KMS-11 (cell line): Measurements from ENCODE around the gene TTBK2.

Experiments
- H2AFZ ChIP-seq: fragments of 200-600 bp; sonication (generic); 2 replicates; pipeline ENCODE4 v1.6.1; 2016; ENCODE audit warnings: antibody characterized with exemption, mixed run types, low read depth
- H3K27ac ChIP-seq: fragments of 200-600 bp; sonication (generic); 2 replicates; pipeline ENCODE4 v1.6.1; 2016; ENCODE audit warnings: mild to moderate bottlenecking, mixed run types
- H3K27me3 ChIP-seq: fragments of 200-600 bp; sonication (generic); 2 replicates; pipeline ENCODE4 v1.6.1; 2017; ENCODE audit warnings: mild to moderate bottlenecking, low read depth, mixed run types, moderate library complexity; ENCODE audit not compliant: insufficient read depth
- H3K36me3 ChIP-seq: fragments of 200-600 bp; sonication (generic); 2 replicates; pipeline ENCODE4 v1.6.1; 2017; ENCODE audit warnings: mild to moderate bottlenecking, mixed run types; ENCODE audit not compliant: insufficient read depth
- H3K4me1 ChIP-seq: fragments of 200-600 bp; sonication (generic); 2 replicates; pipeline ENCODE4 v1.6.1; 2016; ENCODE audit warnings: mild to moderate bottlenecking, low read depth, mixed run types; ENCODE audit not compliant: poor library complexity, severe bottlenecking
- H3K4me2 ChIP-seq: fragments of 200-600 bp; sonication (generic); 2 replicates; pipeline ENCODE4 v1.7.0; 2016; ENCODE audit warnings: mild to moderate bottlenecking, mixed run types
- H3K4me3 ChIP-seq: fragments of 200-600 bp; sonication (generic); IDR thresholded peaks from 2 replicates; pipeline ENCODE4 v1.6.1; 2017; ENCODE audit warnings: low read depth, low read length, mixed read lengths; ENCODE audit not compliant: insufficient read depth
- H3K79me2 ChIP-seq: fragments of 200-600 bp; sonication (generic); 2 replicates; pipeline ENCODE4 v1.6.1; 2016; ENCODE audit warnings: low read depth, mixed run types; ENCODE audit not compliant: insufficient read depth
- H3K9ac ChIP-seq: fragments of 200-600 bp; sonication (generic); 2 replicates; pipeline ENCODE4 v1.6.1; 2016; ENCODE audit warnings: mild to moderate bottlenecking, mixed run types
- H4K20me1 ChIP-seq: fragments of 200-600 bp; sonication (generic); 2 replicates; pipeline ENCODE4 v1.6.1; 2016; ENCODE audit warnings: mild to moderate bottlenecking, mixed run types; ENCODE audit not compliant: insufficient read depth
- TF ChIP-seq, protein P1 (sequence below): fragments of 200-600 bp; sonication (generic); conservative IDR thresholded peaks from 2 replicates; pipeline ENCODE4 v1.6.1; 2017; ENCODE audit warnings: low read depth, mild to moderate bottlenecking, antibody characterized with exemption, low read length, moderate library complexity, mixed read lengths

Gene TTBK2

DNA sequence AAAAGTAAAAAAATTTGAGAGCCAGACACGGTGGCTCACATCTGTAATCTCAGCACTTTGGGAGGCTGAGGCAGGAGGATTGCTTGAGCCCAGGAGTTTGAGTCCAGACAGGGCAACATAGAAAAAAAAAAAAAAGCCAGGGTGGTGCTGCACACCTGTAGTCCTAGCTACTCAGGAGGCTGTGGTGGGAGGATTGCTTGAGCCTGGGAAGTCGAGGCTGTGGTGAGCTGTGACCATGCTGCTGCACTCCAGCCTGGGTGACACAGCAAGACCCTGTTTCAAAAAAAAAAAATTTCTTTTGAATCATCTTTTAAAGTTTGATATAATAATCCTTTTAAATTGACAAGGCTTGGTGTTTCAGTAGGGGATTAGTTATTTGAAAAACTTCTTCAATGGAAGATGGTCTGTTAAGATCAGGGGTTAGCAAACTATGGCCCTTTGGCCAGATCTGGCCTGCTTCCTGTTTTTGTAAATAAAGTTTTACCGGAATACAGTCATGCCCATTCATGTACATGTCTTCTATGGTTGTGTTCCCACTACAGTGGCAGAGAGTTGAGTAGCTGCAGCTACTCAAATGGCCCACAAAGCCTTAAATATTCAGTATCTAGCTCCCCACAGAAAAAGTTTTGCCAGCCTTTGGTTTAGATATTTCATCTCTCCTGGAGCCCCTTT lies 212.6 kb downstream of the TTBK2 start:
- Histone ChIP-seq H3K4me1 (no peaks in the 10 kb centered on the region), H2AFZ (no peak overlapping the region), H3K9ac (no peak overlapping the region), H3K4me3 (no peak overlapping the region), H3K27me3 (no peaks in the 10 kb centered on the region), H3K27ac (no peak overlapping the region), H3K4me2 (no peak overlapping the region), H3K36me3 (no peaks in the 10 kb centered on the region), H3K79me2 (no peaks in the 10 kb centered on the region), H4K20me1 (no peaks in the 10 kb centered on the region)
- TF ChIP-seq, protein P1, sequence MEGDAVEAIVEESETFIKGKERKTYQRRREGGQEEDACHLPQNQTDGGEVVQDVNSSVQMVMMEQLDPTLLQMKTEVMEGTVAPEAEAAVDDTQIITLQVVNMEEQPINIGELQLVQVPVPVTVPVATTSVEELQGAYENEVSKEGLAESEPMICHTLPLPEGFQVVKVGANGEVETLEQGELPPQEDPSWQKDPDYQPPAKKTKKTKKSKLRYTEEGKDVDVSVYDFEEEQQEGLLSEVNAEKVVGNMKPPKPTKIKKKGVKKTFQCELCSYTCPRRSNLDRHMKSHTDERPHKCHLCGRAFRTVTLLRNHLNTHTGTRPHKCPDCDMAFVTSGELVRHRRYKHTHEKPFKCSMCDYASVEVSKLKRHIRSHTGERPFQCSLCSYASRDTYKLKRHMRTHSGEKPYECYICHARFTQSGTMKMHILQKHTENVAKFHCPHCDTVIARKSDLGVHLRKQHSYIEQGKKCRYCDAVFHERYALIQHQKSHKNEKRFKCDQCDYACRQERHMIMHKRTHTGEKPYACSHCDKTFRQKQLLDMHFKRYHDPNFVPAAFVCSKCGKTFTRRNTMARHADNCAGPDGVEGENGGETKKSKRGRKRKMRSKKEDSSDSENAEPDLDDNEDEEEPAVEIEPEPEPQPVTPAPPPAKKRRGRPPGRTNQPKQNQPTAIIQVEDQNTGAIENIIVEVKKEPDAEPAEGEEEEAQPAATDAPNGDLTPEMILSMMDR, result no peak

DNA sequence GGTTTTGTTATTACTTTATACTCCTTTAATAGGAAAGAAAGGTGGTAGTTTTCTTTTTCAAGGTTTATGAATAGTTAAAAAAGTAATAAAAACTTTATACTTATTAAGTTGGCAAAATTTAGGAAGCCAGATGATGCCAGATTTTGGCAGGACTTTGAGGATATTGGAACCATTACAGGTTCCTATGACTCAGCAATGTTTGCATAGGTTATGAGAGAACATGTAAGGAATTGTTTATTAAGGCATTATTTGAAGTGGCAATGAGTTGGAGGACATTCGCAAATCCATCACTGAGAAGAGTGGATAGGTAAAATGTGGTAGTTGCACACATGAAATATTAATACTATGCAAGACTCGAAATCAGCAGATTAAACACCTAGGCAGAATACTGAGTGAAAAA lies 213.5 kb downstream of the TTBK2 start:
- Histone ChIP-seq H4K20me1 (no peaks in the 10 kb centered on the region), H3K4me2 (no peak overlapping the region), H3K27me3 (no peaks in the 10 kb centered on the region), H2AFZ (no peak overlapping the region), H3K79me2 (no peaks in the 10 kb centered on the region), H3K4me3 (no peak overlapping the region), H3K27ac (no peak overlapping the region), H3K4me1 (no peaks in the 10 kb centered on the region), H3K9ac (no peak overlapping the region), H3K36me3 (no peaks in the 10 kb centered on the region)
- TF ChIP-seq, protein P1, result no peak

- H2AFZ ChIP-seq, result no peak overlapping the region
- no peaks in the 10 kb centered on the region for H3K27me3 ChIP-seq
- H4K20me1 ChIP-seq, result no peaks in the 10 kb centered on the region
- TF ChIP-seq, protein P1, result no peak
- H3K4me3 ChIP-seq, result no peak overlapping the region
- no peak overlapping the region for H3K9ac ChIP-seq
- H3K27ac ChIP-seq, result no peak overlapping the region
- H3K36me3 ChIP-seq, result no peaks in the 10 kb centered on the region
- no peak overlapping the region for H3K4me2 ChIP-seq
- no peaks in the 10 kb centered on the region for H3K4me1 ChIP-seq
- no peaks in the 10 kb centered on the region for H3K79me2 ChIP-seq
These were observed 215.2 kb downstream of the TTBK2 start for GRCh38 chr15:42705336-42705735.

DNA sequence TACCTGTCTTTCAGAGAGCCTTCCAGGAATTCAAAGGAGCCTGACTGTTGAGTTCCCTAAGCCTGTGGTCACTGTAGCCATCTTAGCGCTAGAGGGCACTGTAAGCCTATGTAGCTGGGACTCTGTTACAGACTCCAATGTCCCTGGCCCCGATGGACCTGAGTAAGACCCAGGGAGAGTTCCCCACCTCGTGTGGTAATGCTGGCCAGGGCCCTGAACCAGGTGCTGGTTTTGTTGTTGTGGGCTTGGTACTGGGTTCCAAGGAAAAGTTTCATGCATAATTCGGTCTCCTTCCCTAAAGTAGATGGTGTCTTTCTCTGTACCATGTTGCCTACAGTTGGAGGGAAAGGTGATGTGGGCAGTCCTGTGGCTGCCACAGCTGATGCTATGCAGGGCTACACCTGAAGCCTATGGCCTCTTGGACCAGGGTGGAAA lies 216.1 kb downstream of the TTBK2 start:
- H3K4me2 ChIP-seq, result no peak overlapping the region
- H3K4me1 ChIP-seq, result no peaks in the 10 kb centered on the region
- no peak overlapping the region for H3K27ac ChIP-seq
- TF ChIP-seq, protein P1, result peak; percentile 74
- no peak overlapping the region for H2AFZ ChIP-seq
- H3K36me3 ChIP-seq, result no peaks in the 10 kb centered on the region
- no peaks in the 10 kb centered on the region for H3K27me3 ChIP-seq
- no peak overlapping the region for H3K9ac ChIP-seq
- no peaks in the 10 kb centered on the region for H4K20me1 ChIP-seq
- no peaks in the 10 kb centered on the region for H3K79me2 ChIP-seq
- H3K4me3 ChIP-seq, result no peak overlapping the region
